NCI-H146 treated with DMSO at 0.1 percent for 48 hours (cell line): Measurements from ENCODE around the gene ITGA8.

Experiments
- DNase-seq: peaks from one replicate; lab custom pipeline; 2025; ENCODE audit not compliant: unreplicated experiment; lab: John Stamatoyannopoulos, UW

The ITGA8 gene

GRCh38 chr10:15473396-15473767 is 246.3 kb downstream of the ITGA8 start:
- no peak for DNase-seq

- DNase-seq, result no peak
Measured at GRCh38 chr10:15472431-15473395, 247.0 kb downstream of the ITGA8 start.

GRCh38 chr10:15472008-15472407 is 247.7 kb downstream of the ITGA8 start:
- DNase-seq, result no peak

GRCh38 chr10:15469111-15469510 is 250.6 kb downstream of the ITGA8 start:
- no peak for DNase-seq

GRCh38 chr10:15464381-15464780 is 255.3 kb downstream of the ITGA8 start:
- no peak for DNase-seq
